AG04449 (cell line): ENCODE results near the gene OGFR.

ENCODE experiments used
- CTCF ChIA-PET: fragments of 350-600 bp; formaldehyde crosslinking; extraction: SDS; loops from one replicate; lab custom pipeline; 2021; ENCODE audit warnings: antibody characterized with exemption; lab: Yijun Ruan, JAX
- POLR2A ChIA-PET: fragments of 400-600, 350-600 bp; formaldehyde crosslinking; extraction: SDS; loops from one replicate; lab custom pipeline; 2020; ENCODE audit warnings: antibody characterized with exemption, inconsistent platforms; lab: Yijun Ruan, JAX
- DNase-seq: peaks from one replicate; pipeline ENCODE4 v3.0.0-alpha.2; 2010; ENCODE audit warnings: low read depth, low spot score
- H3K4me3 ChIP-seq: 2 replicates; pipeline ENCODE4 v1.5.1; 2011; ENCODE audit warnings: low read depth, mild to moderate bottlenecking, control low read depth, low read length
- TF ChIP-seq, protein P1 (sequence below): IDR thresholded peaks from one replicate; pipeline ENCODE4 v1.5.1; 2011; ENCODE audit warnings: mild to moderate bottlenecking, moderate library complexity, low read length, control low read depth, inconsistent platforms; ENCODE audit not compliant: insufficient read depth; ENCODE audit errors: missing control alignments

Gene OGFR

DNA sequence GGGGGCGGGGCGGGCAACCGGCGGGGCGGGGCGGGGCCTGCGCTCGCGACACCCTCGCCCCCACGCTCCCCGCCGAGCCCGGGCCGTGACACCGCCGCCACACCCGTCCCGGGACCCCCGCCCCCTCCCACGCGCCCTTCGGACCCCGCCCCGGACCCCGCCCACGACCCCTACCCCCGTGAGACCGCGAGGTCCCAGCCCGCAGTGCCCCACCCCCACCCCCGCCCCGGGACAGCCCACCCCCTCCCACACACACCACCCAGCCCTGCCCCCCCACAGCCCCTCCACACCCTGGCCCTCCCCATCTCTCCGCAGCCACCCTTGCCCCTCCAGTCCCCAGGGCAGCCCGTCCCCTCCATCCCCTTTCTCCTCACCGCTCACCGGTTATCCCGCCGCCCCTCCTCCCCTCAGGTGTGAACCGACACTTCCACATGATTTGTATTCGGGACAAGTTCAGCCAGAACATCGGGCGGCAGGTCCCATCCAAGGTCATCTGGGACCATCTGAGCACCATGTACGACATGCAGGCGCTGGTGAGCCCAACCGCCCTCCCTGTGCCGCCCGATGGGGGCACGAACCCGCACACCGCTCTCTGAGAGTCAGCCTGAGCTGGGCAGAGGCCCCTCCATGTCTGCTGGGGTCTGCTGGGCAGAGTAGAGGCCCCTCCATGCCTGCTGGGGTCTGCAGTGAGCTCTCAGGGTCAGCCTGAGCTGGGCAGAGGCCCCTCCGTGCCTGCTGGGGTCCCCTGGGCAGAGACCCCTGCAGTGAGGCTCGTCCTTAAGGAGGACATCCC, 7.7 kb upstream of the OGFR start:
- H3K4me3 ChIP-seq = peak overlapping the region; percentile 71
- CTCF ChIA-PET = interaction anchor here (0.7 to 3.1 kb wide), 4 partner anchors 8 to 127 kb away, joined by 3 to 28 read pairs (median 4); no protein-coding TSS in a partner anchor
- POLR2A ChIA-PET = interaction anchor here (1.0 to 1.2 kb wide), 3 partner anchors 8 to 11 kb away, joined by 3 to 5 read pairs (median 4); partner anchors contain the start of gene OGFR
- no peak for DNase-seq
- TF ChIP-seq, protein P1, sequence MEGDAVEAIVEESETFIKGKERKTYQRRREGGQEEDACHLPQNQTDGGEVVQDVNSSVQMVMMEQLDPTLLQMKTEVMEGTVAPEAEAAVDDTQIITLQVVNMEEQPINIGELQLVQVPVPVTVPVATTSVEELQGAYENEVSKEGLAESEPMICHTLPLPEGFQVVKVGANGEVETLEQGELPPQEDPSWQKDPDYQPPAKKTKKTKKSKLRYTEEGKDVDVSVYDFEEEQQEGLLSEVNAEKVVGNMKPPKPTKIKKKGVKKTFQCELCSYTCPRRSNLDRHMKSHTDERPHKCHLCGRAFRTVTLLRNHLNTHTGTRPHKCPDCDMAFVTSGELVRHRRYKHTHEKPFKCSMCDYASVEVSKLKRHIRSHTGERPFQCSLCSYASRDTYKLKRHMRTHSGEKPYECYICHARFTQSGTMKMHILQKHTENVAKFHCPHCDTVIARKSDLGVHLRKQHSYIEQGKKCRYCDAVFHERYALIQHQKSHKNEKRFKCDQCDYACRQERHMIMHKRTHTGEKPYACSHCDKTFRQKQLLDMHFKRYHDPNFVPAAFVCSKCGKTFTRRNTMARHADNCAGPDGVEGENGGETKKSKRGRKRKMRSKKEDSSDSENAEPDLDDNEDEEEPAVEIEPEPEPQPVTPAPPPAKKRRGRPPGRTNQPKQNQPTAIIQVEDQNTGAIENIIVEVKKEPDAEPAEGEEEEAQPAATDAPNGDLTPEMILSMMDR = no peak

DNA sequence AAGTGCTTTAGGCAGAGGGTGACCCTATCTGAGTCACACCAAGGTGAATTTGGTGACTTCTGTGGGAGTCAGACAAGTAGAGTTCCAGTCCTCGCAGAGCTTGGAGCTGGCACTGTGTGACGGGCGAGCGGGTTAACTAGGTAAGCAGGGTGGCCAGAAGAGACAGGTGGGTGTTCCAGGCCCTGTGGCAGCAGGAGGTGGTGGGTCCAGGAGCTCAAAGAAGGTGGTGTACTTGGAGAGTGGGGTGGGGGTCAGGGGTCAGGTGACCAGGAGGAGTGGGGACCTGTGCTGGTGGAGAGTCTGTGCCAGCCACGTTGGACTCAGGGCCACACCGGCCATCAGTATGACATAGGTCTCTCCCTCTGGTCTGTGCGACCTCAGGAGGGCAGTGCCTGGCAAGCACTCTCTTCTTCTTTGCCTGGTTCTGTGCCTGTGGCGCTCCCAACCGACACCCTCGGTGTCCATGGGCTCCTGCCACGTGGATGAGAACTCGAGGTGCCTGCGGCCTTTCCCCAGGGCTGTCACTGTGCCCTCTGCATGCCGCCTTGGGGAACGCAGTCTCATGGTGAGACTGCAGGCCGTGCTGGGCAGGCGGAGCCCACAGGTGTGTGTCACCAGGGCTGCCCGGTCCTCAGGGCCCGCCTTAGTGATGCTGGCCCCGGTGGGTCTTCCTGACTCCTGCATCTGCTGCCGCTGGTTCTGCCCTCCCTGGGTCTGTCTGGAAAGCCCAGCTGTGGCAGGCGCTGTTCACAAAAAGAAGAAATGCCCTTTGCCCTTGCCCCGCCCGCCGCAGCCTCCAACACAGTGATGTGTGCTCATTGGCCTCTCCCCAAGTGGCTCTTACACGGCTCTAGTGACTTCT, 6.7 kb upstream of the OGFR start:
- CTCF ChIA-PET = interaction anchor here (0.9 to 3.1 kb wide), 3 partner anchors 8 to 128 kb away, joined by 3 to 28 read pairs (median 5); no protein-coding TSS in a partner anchor
- H3K4me3 ChIP-seq = peak overlapping the region; percentile 71
- no peak for DNase-seq

DNA sequence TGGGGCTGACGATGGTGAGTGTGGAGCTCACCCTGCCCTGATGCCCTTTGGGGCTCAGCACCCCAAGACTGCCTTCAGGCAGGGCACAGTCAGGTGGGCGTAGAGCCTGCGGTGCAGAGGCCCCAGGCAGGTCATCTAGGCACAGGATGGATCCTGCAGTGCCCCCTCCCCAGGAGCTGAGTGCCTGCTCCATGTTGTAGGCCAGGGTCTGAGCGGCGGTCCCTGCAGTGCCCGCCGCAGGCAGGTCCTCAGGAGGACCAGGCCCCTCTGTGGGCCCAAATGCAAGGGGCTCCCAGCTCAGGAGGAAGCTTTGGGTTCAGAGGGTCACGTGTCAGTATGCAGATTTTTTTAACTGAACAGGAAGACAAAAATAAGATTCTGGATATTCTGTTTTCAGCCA, 5.6 kb upstream of the OGFR start:
- TF ChIP-seq, protein P1 = no peak
- POLR2A ChIA-PET = interaction anchor here (0.7 kb wide), 1 partner anchor 53 kb away, joined by 4 read pairs; no protein-coding TSS in a partner anchor

More for the DNA sequence above, 6.7 kb upstream of the OGFR start:
- TF ChIP-seq, protein P1 = no peak
- POLR2A ChIA-PET = interaction anchor here (1.2 kb wide), 1 partner anchor 10 kb away, joined by 5 read pairs; no protein-coding TSS in a partner anchor

DNA sequence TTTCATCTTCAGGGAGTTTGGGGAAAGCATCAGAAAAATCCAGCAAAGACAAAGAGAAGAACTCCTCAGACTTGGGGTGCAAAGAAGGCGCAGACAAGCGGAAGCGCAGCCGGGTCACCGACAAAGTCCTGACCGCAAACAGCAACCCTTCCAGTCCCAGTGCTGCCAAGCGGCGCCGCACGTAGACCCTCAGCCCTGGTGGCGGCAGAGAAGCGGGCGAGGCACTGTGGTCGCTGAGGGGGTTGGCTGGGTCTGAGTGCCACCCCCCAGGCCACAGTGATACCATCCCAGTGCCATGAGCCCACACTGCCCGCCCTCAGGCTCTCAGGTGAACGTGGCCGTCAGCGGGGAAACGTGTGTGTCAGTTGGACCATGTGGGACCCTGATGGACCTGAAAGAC, 5.2 kb upstream of the OGFR start:
- POLR2A ChIA-PET = interaction anchor here (0.7 kb wide), 1 partner anchor 53 kb away, joined by 4 read pairs; no protein-coding TSS in a partner anchor
- TF ChIP-seq, protein P1 = no peak
- no peak overlapping the region for H3K4me3 ChIP-seq
- CTCF ChIA-PET = interaction anchor here (3.1 kb wide), 1 partner anchor 9 kb away, joined by 28 read pairs; no protein-coding TSS in a partner anchor
- no peak for DNase-seq

More for the DNA sequence above, 5.6 kb upstream of the OGFR start:
- CTCF ChIA-PET = interaction anchor here (3.1 kb wide), 1 partner anchor 9 kb away, joined by 28 read pairs; no protein-coding TSS in a partner anchor
- no peak overlapping the region for H3K4me3 ChIP-seq
- no peak for DNase-seq

DNA sequence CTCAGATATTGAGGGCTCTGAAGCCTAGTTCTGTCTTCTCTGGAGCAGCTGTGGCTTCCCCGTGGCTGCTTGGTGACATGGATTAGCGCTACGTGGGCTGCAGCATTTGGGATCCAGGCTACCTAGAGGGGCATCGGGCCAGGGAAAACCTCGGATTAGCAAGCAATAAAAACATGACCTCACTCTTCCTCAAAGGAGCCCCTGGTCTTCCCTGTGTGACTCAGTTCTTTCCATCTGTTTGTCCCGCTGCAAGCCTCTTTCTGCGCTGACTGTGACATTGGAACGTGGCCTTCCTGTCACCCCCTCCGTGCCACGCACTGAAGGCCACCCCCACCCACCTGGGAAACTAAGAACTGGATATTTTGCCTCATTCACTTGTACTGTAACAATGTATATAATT, 4.8 kb upstream of the OGFR start:
- H3K4me3 ChIP-seq = no peak overlapping the region
- DNase-seq = no peak
- CTCF ChIA-PET = interaction anchor here (3.1 kb wide), 1 partner anchor 8 kb away, joined by 28 read pairs; no protein-coding TSS in a partner anchor
- TF ChIP-seq, protein P1 = no peak
- POLR2A ChIA-PET = interaction anchor here (1.1 kb wide), 1 partner anchor 15 kb away, joined by 6 read pairs; no protein-coding TSS in a partner anchor
